Loucy (cell line): ENCODE data around the gene OVAAL.

ENCODE experiments used
- H2AFZ ChIP-seq: fragments of 200-600 bp; sonication (generic); 2 replicates; pipeline ENCODE4 v1.6.0; 2016; ENCODE audit warnings: antibody characterized with exemption, mild to moderate bottlenecking, low read length, moderate library complexity
- H3F3A ChIP-seq: fragments of 200-600 bp; 2 replicates; pipeline ENCODE4 v1.6.0; 2016; ENCODE audit warnings: antibody characterized with exemption, low read depth, mild to moderate bottlenecking
- H3K27me3 ChIP-seq: fragments of 200-600 bp; sonication (generic); 2 replicates; pipeline ENCODE4 v1.6.1; 2014; ENCODE audit warnings: low read length, mild to moderate bottlenecking; ENCODE audit not compliant: insufficient read depth, poor library complexity, severe bottlenecking
- H3K36me3 ChIP-seq: fragments of 200-600 bp; sonication (generic); 2 replicates; pipeline ENCODE4 v1.6.1; 2016; ENCODE audit warnings: low read length; ENCODE audit not compliant: insufficient read depth
- H3K4me1 ChIP-seq: fragments of 200-600 bp; sonication (generic); 2 replicates; pipeline ENCODE4 v1.5.1; 2014; ENCODE audit warnings: low read length, mild to moderate bottlenecking; ENCODE audit not compliant: insufficient read depth, poor library complexity, severe bottlenecking
- H3K4me2 ChIP-seq: fragments of 200-600 bp; sonication (generic); 2 replicates; pipeline ENCODE4 v1.6.0; 2014; ENCODE audit warnings: antibody characterized with exemption, low read length, low read depth, mild to moderate bottlenecking; ENCODE audit not compliant: poor library complexity, severe bottlenecking
- H3K4me3 ChIP-seq: fragments of 200-600 bp; sonication (generic); 2 replicates; pipeline ENCODE4 v1.5.1; 2014; ENCODE audit warnings: low read length, mild to moderate bottlenecking, mixed read lengths; ENCODE audit not compliant: poor library complexity, severe bottlenecking
- H3K79me2 ChIP-seq: fragments of 200-600 bp; sonication (generic); 2 replicates; pipeline ENCODE4 v1.6.1; 2014; ENCODE audit warnings: low read length; ENCODE audit not compliant: insufficient read depth
- H3K9ac ChIP-seq: fragments of 200-600 bp; sonication (generic); 2 replicates; pipeline ENCODE4 v1.6.0; 2014; ENCODE audit warnings: mild to moderate bottlenecking, low read depth, low read length, moderate library complexity; ENCODE audit not compliant: poor library complexity, severe bottlenecking
- H3K9me2 ChIP-seq: fragments of 200-600 bp; sonication (generic); replicated peaks from 2 replicates; pipeline ENCODE4 v1.6.1; 2016; ENCODE audit warnings: low read depth, low read length, mixed read lengths
- H3K9me3 ChIP-seq: fragments of 200-600 bp; sonication (generic); 2 replicates; pipeline ENCODE4 v1.6.1; 2014; ENCODE audit warnings: mild to moderate bottlenecking, antibody characterized with exemption, low read length, low read depth; ENCODE audit not compliant: insufficient read depth
- H4K20me1 ChIP-seq: fragments of 200-600 bp; sonication (generic); 2 replicates; pipeline ENCODE4 v1.6.0; 2014; ENCODE audit warnings: antibody characterized with exemption, low read length, mild to moderate bottlenecking; ENCODE audit not compliant: insufficient read depth, poor library complexity, severe bottlenecking
- CTCF ChIP-seq: fragments of 200-600 bp; sonication (generic); conservative IDR thresholded peaks from 2 replicates; pipeline ENCODE4 v1.5.1; 2014; ENCODE audit warnings: mild to moderate bottlenecking, antibody characterized with exemption, low read length
- EZH2phosphoT487 ChIP-seq: fragments of 200-600 bp; IDR thresholded peaks from 2 replicates; pipeline ENCODE4 v1.6.1; 2018; ENCODE audit warnings: antibody characterized with exemption, mild to moderate bottlenecking, moderate library complexity, borderline replicate concordance

The OVAAL gene

GRCh38 chr1:180606155-180606554, 47.4 kb downstream of the OVAAL start:
- TF ChIP-seq CTCF (no peak), EZH2phosphoT487 (no peak)
- Histone ChIP-seq H3K9me2 (no peaks in the 10 kb centered on the region), H3K4me2 (no peak overlapping the region), H3K4me1 (peaks cover 2% of the 10 kb centered on the region), H3K36me3 (no peaks in the 10 kb centered on the region), H4K20me1 (no peaks in the 10 kb centered on the region), H3K27me3 (no peaks in the 10 kb centered on the region), H3K9ac (no peak overlapping the region), H3K4me3 (no peak overlapping the region), H3F3A (no peaks in the 10 kb centered on the region), H3K9me3 (no peaks in the 10 kb centered on the region), H3K79me2 (no peaks in the 10 kb centered on the region), H2AFZ (no peak overlapping the region)

- Histone ChIP-seq H3K36me3 (no peaks in the 10 kb centered on the region), H2AFZ (peak overlapping the region; percentile 63), H3K9me2 (no peaks in the 10 kb centered on the region), H4K20me1 (no peaks in the 10 kb centered on the region), H3K4me2 (no peak overlapping the region), H3F3A (no peaks in the 10 kb centered on the region), H3K27me3 (no peaks in the 10 kb centered on the region), H3K79me2 (no peaks in the 10 kb centered on the region), H3K4me3 (no peak overlapping the region), H3K4me1 (peaks cover 9% of the 10 kb centered on the region), H3K9me3 (no peaks in the 10 kb centered on the region), H3K9ac (no peak overlapping the region)
- no peak for TF ChIP-seq CTCF
- TF ChIP-seq EZH2phosphoT487: no peak
Observed at GRCh38 chr1:180609643-180610555, 51.1 kb downstream of the OVAAL start.

DNA sequence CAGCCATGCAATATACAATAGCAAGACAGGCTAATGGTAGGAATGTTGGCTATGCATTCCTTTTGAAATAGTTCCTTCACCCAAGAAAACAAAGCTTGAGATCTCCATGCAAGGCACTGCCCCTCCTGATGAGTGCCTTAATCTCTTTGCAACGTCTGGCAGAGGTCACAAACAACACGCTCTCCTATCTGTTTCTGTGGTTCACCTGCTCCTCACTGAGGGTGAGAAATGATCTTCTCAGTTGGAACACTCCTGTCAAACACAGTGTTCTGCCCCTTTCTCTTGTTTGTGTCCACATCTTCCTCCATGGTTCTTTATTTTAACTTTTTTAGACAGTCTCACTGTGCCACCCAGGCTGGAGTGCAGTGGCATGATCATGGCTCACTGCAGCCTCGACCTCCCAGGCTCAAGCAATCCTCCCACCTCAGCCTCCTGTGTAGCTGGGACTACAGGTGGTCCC, 51.8 kb downstream of the OVAAL start:
- H3K4me3 ChIP-seq: no peak overlapping the region
- H3K9ac ChIP-seq: no peak overlapping the region
- H3K9me3 ChIP-seq: no peaks in the 10 kb centered on the region
- no peaks in the 10 kb centered on the region for H3K79me2 ChIP-seq
- peaks cover 9% of the 10 kb centered on the region for H3K4me1 ChIP-seq
- no peak for TF ChIP-seq EZH2phosphoT487
- no peak for TF ChIP-seq CTCF
- no peaks in the 10 kb centered on the region for H3K27me3 ChIP-seq
- H2AFZ ChIP-seq: 0 out of 2 replicates have a peak overlapping the region, but pooled peaks have one; percentile 63
- no peaks in the 10 kb centered on the region for H3K9me2 ChIP-seq
- no peaks in the 10 kb centered on the region for H3F3A ChIP-seq
- H3K36me3 ChIP-seq: no peaks in the 10 kb centered on the region
- H3K4me2 ChIP-seq: no peak overlapping the region
- H4K20me1 ChIP-seq: no peaks in the 10 kb centered on the region
